ENCODE results near the gene GIT1.

GIT1 gene

GRCh38 chr17:29615492-29616299 is 26.2 kb upstream of the GIT1 start:
- peak; percentile 75 for DNase-seq

- peak; percentile 40 for DNase-seq
These were observed 25.6 kb upstream of the GIT1 start for GRCh38 chr17:29615048-29615385.

GRCh38 chr17:29614349-29615047 is 25.1 kb upstream of the GIT1 start:
- no peak for DNase-seq

- no peak for DNase-seq
These were observed 24.4 kb upstream of the GIT1 start for GRCh38 chr17:29613856-29614255.

- DNase-seq, result peak; percentile 83
These were observed 23.9 kb upstream of the GIT1 start for GRCh38 chr17:29613352-29613837.

GRCh38 chr17:29612404-29613280 is 23.2 kb upstream of the GIT1 start:
- DNase-seq, result no peak

GRCh38 chr17:29612094-29612403 is 22.6 kb upstream of the GIT1 start:
- DNase-seq, result no peak

GRCh38 chr17:29611351-29612093 is 22.1 kb upstream of the GIT1 start:
- DNase-seq, result no peak

GRCh38 chr17:29610395-29610794 is 20.9 kb upstream of the GIT1 start:
- no peak for DNase-seq

GRCh38 chr17:29608986-29609385 is 19.5 kb upstream of the GIT1 start:
- no peak for DNase-seq

- no peak for DNase-seq
These were observed 18.2 kb upstream of the GIT1 start for GRCh38 chr17:29607557-29608195.

GRCh38 chr17:29603109-29603674 is 13.7 kb upstream of the GIT1 start:
- DNase-seq, result no peak

- no peak for DNase-seq
These were observed 8.1 kb upstream of the GIT1 start for GRCh38 chr17:29597361-29598172.

- DNase-seq, result no peak
These were observed 7.4 kb upstream of the GIT1 start for GRCh38 chr17:29596811-29597210.

- DNase-seq, result no peak
These were observed 6.7 kb upstream of the GIT1 start for GRCh38 chr17:29595943-29596774.

- no peak for DNase-seq
These were observed 5.9 kb upstream of the GIT1 start for GRCh38 chr17:29595107-29595942.

GRCh38 chr17:29594519-29595090 is 5.2 kb upstream of the GIT1 start:
- no peak for DNase-seq

GRCh38 chr17:29593591-29594518 is 4.4 kb upstream of the GIT1 start:
- DNase-seq, result no peak

Data from activated CD4-positive, alpha-beta T cell treated with anti-CD3 and anti-CD28 coated beads for 1 hour (primary cell).